Measurements from ENCODE around the gene FANCI.
"Not testable (repeated sequence)": the region's sequence is repeated elsewhere in the genome, so short reads cannot be mapped to it uniquely, and the experiment has no call there.

The FANCI gene

DNA sequence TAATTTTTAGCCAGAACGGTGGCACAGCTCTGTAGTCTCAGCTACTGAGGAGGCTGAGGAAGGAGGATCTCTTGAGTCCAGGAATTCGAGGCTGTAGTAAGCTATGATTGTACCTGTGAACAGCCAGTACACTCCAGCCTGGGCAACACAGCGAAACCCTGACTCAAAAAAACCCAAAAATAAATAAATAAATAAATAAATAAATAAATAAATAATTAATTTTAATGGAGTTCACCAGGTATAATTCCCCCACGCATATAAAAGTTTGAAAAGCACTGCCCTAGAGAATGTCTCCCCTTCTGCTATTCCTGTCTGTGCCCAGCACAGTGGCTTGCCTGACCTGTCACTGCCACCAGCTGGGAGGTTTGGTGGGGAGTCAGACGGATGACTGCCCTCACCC lies 18.2 kb upstream of the FANCI start:
- no peak for DNase-seq (ENCODE audit: low spot score)

DNA sequence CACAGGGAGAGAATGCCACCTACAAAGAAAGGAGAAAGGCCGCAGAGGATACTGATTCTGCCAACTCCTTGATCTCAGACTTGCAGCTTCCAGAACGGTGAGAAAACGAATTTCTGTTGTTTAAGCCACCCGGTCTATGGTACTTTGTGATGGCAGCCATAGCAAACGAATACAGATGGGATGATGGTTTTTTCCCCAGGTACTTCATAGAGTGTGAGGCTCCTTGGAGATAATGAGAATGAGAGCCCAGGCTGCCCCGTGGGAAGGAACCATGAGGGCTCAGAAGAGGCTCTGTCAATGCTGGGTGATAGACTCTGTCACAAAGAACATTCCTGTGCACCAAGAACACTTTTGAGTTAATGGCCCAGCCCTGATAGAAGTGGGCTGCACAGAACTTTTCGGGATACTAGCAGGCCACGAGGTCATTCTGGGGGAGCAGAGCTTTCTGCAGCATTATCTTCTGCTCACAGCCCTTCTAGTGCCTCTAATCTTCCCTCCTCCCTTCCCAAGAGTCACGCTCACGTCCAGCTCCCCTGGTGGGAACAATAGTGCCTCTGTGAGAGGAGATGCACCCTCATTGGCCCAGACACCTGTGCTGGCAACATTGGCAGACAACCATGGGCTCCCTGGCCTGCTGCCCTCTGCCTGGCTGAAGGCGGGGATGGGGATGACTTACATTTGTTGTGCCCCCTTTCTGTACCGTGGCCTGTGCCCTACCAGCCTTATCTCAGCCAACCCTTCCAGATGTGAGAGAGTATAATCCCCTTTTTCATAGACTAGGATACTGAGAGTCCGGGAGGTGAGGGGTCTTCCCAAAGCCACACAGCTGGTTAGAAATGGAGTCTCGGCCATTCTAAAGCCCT lies 17.2 kb upstream of the FANCI start:
- DNase-seq (ENCODE audit: low spot score), result no peak

DNA sequence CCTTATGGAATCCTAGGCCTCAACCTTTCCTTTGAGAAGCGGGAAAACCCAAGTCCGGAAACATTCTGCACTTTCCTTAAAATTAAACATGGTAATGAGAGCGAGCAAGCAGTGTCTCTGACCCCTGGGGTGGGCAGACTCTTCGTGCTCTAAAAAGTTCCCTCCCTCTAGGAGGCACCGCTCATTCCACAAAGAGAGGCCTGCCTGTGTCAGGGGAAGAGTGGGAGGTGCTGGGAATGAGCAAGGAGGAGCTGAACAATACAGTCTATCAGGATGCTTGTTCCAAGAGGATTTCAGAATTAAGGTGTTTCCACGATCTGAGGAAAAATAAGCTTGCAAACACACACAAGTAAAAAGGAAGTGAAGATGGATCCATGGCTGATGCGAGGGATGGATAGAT lies 16.4 kb upstream of the FANCI start:
- DNase-seq (ENCODE audit: low spot score), result no peak

DNA sequence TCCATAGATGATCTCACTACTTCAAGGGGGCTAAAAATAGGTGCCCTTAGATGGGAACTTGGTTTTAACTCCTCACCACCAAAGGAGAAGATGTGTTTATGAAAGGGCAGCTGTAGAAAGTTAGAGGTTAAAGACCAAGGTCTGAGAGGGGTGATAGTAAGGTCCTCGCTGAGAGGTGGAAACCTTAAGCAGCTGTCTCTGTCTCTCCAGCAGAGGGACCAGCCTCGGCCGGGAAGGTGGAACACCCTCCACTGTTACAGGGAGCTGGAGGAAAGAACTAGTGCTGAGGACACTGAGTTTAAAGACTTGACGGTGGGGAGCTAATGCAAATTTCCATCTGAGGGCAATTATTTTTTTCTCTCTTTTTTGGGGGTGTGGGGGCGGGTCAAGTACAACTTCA lies 13.5 kb upstream of the FANCI start:
- peak; percentile 47 for DNase-seq (ENCODE audit: low spot score)

DNA sequence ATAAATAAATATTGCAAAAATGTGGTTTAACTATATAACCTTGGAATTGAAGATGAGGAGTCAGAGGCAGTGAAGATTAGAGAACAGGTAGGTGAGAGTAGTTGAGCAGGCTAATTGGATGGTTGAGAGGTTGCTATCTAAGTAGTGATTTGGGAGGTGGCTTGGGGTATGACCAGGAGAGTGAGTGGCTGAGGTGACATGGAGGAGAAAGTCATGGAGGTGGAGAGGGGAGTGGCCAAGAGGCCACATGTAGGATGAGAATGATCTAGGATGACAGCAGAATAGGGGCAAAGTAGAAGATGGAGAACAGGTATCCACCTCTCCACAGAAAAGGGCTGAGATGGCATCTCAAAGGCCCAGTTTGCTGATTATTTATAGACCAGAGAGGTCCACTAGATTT lies 11.9 kb upstream of the FANCI start:
- no peak for DNase-seq (ENCODE audit: low spot score)

DNA sequence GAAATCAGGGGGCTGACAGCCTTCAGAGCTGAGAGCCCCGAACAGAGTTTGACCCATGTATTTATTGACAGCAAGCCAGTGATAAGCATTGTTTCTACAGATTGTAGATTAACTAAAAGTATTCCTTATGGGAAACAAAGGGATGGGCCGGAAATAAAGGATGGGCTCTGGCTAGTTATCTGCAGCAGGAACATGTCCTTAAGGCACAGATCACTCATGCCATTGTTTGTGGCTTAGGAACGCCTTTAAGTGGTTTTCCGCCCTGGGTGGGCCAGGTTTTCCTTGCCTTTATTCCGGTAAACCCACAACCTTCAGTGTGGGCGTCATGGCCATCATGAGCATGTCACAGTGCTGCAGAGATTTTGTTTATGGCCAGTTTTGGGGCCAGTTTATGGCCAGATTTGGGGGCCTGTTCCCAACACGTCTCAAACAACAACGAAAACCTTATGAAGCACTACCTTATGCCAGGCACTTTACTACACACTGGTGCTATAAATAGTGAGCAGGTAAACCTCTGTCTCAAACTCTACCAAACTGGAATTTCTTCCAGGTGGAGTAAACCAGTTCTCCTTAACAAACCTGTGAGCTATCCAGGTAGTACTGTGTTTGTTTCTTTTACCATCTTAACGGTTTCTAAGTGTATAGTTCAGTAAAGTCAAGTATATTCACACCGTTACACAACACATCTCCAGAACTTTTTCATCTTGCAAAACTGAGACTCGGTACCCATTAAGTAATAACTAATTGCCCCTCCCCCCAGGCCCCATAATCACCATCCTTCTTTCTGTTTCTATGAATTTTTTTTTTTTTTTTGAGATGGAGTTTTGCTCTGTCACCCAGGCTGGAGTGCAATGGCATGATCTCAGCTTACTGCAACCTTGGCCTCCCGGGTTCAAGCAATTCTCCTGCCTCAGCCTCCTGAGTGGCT lies 3.6 kb upstream of the FANCI start:
- DNase-seq (ENCODE audit: low spot score), result not testable (repeated sequence)

DNA sequence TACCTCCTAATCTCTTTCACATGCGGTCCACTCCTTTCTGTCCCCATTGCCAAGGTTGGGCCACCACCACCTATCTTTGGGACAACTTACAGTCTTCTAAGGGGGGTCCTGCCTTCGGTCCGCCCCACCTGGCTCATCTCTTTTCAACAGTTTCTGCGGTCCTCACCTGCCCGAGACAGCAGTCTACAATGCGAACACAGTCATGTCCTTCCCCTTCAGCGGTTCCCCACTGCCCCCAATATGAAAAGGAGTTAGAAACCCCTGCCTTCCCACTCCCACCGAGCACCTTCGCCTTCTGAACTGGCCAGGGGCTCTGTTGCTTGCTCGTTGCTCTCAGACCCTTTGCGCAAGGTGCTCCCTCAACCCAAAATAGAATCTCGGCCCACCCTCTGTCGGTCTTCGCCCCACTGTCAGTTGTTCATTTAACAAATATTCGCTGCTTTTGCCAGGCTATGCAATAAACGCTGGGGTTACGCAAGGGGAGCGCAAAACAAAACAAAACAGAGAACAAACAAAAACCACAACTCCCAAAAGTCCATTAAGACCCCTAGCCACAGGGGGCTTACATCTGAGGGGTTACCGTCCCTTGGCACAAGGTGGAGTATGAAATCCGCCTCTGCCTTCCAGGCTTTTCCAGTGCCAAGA lies 611 bp upstream of the FANCI start:
- no peak for DNase-seq (ENCODE audit: low spot score)

DNA sequence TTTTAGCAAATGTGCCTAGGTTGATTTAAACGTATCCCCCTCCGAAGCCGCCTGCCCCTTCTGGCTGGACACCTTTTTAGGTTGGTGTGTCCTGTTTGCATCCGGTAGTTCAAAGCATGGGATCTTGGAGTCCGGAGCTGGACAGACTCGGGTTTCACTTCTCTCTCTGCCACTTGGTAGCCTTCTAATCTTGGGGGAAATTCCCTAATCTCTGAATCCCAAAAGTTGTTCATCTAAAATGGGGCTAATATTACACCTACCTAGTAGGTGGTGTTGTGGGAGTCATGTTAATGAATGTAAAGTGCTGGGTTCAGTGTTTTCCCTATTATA lies 760 bp downstream of the FANCI start:
- no peak for DNase-seq (ENCODE audit: low spot score)

DNA sequence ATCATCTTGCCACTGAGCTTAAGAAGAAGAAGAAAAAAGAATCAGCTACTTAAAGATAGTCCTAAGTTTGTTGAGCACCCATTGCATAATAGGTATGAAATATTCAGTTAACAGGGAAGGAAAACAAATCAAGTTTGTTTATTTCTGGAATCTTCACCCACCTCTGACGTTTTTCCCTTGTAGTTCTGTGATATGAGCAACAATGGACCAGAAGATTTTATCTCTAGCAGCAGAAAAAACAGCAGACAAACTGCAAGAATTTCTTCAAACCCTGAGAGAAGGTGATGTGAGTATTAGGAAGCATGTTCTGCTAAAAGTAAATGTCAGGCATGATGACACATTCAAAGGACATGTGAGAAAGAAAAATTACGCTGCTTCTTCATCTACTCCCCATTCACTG lies 3.7 kb downstream of the FANCI start:
- DNase-seq (ENCODE audit: low spot score), result no peak

DNA sequence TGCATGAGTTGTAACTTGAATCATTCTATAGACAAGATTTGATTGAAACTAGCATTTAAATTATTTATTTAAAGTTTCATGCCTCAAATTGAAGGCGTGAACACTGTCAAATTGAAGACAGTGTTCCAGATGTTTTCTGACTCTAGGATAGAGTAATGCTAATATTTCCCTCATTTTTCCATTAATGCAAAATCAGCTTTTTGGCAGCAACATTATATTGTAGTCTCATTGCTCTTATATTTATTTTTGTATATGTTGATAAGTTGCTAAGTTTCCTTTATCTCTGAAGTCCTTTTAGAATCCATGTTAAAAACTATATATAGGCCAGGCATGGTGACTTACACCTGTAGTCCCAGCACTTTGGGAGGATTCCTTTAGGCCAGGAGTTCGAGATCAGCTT lies 4.8 kb downstream of the FANCI start:
- DNase-seq (ENCODE audit: low spot score), result no peak

DNA sequence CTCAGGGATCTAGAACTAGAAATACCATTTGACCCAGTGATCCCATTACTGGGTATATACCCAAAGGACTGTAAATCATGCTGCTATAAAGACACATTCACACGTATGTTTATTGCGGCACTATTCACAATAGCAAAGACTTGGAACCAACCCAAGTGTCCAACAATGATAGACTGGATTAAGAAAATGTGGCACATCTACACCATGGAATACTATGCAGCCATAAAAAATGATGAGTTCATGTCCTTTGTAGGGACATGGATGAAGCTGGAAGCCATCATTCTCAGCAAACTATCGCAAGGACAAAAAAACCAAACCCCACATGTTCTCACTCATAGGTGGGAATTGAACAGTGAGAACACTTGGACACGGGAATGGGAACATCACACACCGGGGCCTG lies 6.4 kb downstream of the FANCI start:
- DNase-seq (ENCODE audit: low spot score), result not testable (repeated sequence)

DNA sequence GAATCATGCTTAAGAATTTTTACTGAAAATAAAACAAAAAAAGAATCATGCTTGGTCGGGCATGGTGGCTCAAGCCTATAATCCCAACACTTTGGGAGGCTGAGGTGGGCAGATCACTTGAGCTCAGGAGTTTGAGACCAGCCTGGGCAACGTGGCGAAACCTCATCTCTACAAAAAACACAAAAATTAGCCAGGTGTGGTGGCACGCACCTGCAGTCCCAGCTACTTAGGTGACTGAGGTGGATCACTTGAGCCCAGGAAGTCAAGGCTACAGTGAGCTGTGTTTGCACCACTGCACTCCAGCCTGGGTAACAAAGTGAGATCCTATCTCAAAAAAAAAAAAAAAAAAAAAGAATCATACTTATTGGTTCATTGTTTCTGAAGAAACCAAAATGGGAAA lies 33.5 kb downstream of the FANCI start:
- DNase-seq (ENCODE audit: low spot score), result not testable (repeated sequence)

DNA sequence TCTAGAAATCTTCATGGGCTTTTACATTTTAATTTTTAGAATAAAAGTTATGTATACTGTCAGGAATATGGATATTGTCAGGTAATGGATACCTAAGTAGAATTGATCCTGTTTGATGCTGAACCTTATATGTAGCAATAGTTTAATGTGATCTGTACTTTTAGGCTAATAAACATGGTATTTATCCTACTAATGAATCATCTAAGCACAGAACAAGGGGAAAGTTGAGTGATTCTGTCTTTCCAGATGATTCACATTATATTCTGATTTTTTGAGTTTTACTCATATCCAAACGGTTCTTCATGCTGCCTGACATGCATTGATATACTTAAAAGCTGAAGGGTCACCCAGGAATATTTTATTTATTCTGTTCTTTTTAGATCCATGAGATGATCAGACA lies 34.5 kb downstream of the FANCI start:
- DNase-seq (ENCODE audit: low spot score), result no peak

DNA sequence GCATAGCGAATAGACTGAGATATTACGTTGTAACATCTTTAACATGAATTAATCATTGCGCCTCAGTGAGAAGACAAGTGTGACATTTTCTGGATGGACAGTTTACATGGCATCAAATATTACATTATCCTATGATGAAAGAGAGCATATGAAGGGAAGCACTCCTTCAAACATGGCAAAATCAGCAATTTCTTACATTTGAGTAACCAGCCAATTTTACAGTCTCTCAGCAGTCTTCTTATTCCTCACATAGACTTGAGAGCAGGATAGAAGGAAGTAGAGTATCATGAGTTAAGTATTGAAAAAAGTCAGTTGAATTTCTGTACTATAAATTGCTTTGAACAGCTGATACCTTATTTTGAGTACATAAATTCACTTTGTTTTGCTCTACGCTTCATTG lies 38.9 kb downstream of the FANCI start:
- no peak for DNase-seq (ENCODE audit: low spot score)

DNA sequence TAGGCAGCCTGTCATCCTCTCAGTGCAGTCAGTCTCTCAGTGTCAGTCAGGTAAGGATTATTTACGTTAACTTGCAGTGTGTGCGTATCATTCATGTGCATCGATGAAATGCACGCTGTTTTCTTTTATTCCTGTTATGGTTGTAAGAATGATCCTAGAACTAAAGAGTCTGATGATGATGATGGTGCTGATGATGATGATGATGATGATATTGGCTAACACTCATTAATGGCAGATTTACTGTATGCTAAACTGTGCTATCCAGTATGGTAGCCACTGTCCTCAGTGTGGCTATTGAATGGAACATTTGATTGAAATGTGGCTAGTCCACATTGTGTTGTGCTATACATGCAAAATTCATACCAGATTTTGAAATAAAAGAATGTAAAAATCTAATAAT lies 39.4 kb downstream of the FANCI start:
- no peak for DNase-seq (ENCODE audit: low spot score)

DNA sequence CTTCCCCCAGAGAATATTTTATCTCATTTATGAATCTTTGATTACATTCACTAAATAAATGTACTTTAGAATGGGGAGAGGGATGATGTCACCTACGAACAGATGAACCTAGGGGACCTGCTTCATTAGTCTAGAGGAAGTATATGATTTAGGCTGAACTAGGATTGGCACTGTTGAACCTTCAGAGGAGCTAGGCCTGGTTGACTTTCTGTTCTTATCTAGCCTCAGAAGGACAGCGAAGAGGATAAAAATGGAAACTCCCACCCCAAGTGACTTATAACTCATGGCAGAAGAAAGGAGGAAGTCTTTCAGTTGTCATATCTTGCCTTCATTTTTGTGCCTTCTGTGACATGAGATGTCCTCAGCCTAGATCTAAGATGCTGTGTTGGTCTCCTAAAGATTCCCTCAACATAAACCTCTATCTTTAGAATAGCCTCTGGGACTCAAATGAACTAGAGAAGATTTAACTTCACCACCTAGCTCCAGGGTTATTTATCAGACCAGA lies 48.2 kb downstream of the FANCI start:
- DNase-seq (ENCODE audit: low spot score), result no peak

DNA sequence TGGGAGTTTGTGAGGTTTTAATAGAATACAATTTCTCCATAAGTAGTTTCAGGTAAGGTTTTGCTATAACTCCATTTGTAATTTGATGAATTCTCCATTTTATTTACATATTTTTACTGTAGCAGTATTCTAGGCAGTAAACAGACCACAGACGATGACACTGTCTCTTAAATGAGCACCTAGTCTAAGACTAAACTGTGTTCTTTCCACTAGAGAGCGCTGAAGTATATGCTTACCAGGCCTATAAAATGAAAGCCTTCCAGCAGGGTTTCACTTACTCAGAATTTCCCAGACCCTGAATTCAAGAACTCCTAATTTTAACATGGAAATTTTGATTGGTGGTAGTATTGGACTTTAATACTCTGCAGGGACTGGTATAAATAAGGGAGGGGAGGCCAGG lies 49.2 kb downstream of the FANCI start:
- no peak for DNase-seq (ENCODE audit: low spot score)

DNA sequence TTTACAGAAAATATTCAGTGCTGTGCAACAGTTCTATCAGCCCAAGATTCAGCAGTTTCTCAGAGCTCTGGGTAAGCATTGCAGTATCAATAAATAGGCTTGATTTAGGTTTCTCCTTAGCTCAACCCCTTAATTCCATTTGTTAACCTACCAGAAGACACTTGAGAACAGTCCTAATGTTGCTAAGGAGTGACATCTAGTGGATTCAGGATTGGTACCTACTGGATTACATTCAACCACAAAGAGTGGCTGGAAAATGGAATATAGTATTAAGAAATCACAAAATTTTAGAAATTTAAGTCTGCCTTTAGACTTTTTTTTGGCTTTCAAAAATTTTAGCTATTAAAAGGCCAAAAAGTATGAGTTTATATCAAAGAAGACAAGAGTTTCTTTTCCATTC lies 56.1 kb downstream of the FANCI start:
- DNase-seq (ENCODE audit: low spot score), result no peak

DNA sequence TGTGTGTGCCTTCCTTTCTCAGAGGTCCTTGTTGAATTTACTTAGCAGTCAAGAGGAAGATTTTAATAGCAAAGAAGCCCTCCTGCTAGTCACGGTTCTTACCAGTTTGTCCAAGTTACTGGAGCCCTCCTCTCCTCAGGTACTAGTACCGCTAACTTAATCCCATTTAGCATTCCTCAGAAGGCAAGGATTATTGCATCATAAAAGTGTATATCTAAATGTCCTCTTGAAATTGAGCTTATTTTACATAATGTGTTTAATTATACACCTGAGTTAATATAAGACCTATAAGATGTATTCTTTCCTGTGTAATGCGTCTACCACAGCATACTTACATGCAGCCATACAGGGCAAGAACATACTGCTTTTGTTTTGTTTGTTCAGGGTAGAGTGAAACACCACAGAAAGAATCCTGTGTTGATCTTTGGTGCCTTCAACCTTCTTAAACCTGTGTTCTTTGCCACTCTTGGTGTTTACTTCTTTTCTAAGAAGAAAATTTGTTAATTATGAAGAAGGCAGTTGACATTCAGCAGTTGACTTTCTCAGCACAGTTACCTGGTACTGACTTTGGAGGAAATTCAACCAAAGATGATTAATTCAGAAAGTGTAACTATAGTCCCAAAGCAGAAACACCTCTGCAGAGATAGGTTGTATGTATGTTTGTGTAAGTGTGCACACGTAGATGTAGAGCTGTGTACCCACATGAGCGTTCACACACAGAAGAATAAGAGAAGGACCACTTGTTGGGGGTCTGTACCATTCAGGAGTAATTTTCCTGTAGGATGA lies 57.7 kb downstream of the FANCI start:
- no peak for DNase-seq (ENCODE audit: low spot score)

DNA sequence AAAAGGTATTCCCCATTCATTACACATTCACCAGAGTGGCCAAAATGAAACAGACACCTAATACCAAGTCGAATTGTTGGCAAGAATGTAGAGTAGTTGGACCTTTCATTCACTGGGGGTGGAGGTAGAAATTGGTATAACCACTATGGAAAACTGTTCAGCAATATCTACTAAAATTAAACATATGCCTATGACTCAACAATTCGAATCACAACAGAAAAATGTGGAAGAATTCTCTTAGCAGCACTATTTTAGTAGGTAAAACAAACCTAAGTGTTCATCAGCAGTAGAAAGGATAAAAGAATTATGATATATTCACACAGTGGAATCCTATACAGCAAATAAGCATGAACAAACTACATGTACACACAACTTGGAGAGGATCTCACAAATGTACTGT lies 60.2 kb downstream of the FANCI start:
- DNase-seq (ENCODE audit: low spot score), result no peak

DNA sequence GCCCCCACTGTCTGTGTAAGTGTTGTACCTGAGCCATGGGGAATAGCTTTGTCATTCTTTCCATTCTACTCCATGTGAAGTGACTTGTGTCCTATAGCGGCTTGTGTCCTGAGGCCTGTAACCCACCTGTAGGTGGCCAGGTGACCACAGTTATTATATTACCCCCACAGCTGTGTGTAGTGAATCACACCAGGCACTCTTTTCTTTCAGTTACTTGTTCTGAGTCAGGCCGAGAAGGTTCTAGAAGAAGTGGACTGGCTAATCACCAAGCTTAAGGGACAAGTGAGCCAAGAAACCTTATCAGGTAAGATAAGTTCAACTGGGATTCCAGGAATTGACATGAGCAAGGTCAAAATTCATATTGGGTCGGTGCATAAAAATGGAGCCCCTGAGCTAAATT lies 61.6 kb downstream of the FANCI start:
- DNase-seq (ENCODE audit: low spot score), result no peak

DNA sequence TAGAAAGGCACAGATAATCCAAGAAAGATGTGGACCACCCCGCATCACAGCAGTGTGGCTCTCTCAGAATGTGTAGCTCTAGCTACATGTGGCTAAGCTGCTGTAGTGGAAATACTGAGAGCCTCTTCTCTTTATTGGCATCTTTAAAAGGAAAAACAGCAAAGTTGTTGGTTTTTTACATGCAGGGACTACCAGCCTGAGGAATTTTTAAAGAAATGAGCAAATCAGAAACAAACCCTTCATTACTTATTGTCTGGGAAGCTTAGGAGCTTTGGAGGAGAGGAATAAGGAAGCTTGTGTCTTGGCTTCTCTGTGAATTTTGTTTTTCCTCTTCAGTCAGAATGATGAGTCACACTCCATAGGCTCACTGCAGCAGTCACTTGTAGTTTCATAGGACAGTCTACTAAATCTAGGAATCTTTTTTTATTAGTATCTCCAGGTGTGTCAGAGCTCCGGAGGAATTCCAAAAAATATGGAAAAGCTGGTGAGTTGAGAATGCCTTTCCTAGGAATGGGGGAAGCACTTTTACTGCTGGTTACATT lies 63.3 kb downstream of the FANCI start:
- no peak for DNase-seq (ENCODE audit: low spot score)
